HAP-1 (cell line): ENCODE measurements around the gene ANK3.

Source experiments
- DNase-seq, 2 experiments: peaks; one replicate each; pipeline ENCODE4 v3.0.0-alpha.2; 2016 to 2020; ENCODE audit warnings: low spot score in 2 of 2
- H3K27me3 ChIP-seq: fragments of 250-450 bp; sonication (Bioruptor Pico); 2 replicates; pipeline ENCODE4 v1.5.1; 2020; ENCODE audit warnings: low read depth, mild to moderate bottlenecking, moderate library complexity
- H3K36me3 ChIP-seq: fragments of 250-450 bp; sonication (Bioruptor Pico); replicated peaks from 2 replicates; pipeline ENCODE4 v1.5.1; 2020; ENCODE audit warnings: mild to moderate bottlenecking
- H3K4me1 ChIP-seq: fragments of 250-450 bp; sonication (Bioruptor Pico); 2 replicates; pipeline ENCODE4 v1.5.1; 2020; ENCODE audit warnings: mild to moderate bottlenecking
- H3K4me3 ChIP-seq: fragments of 250-450 bp; sonication (Bioruptor Pico); 2 replicates; pipeline ENCODE4 v1.5.1; 2020; ENCODE audit warnings: mild to moderate bottlenecking, moderate library complexity
- H3K9me3 ChIP-seq: fragments of 250-450 bp; sonication (Bioruptor Pico); 2 replicates; pipeline ENCODE4 v1.5.1; 2020; ENCODE audit warnings: mild to moderate bottlenecking, moderate library complexity
- in situ Hi-C: fragments of 300-500 bp; cut with MboI; formaldehyde crosslinking; loops from 3 replicates; pipeline ENCODE4 v1.14.3; 2020; ENCODE audit warnings: low sequenced_read_pairs, inconsistent platforms, mixed read lengths

The ANK3 gene

DNA sequence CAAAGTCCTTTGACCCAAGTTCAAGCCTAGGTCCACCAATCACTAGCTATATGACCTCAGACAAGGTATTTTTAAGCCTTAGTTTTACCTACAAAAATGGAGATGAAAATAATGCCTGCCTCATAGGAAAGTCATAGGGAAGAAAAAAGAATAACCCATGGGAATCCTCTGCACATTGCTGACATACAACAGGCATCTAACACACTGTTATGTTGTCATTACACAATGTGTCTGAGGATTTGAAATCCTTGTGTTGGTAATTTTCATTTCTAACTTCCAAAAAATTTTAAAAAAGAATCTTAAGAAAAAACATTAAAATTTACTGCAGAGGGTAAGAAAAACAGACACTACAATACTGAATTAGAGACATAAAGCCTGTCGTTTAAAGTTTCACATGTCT lies 5.7 kb downstream of the ANK3 start:
- Histone ChIP-seq H3K36me3 (no peaks in the 10 kb centered on the region), H3K9me3 (no peaks in the 10 kb centered on the region), H3K27me3 (peaks cover 7% of the 10 kb centered on the region; the same call in 1 of the 2 replicates), H3K4me1 (peaks cover 3% of the 10 kb centered on the region; the same call in 1 of the 2 replicates), H3K4me3 (no peak overlapping the region)
- no peak for DNase-seq
- in situ Hi-C loops = no loop called here

GRCh38 chr10:60382946-60383681 lies 6.6 kb downstream of the ANK3 start:
- in situ Hi-C loops = no loop called here
- Histone ChIP-seq H3K4me1 (0 out of 2 replicates have a peak, but pooled peaks cover 3% of the 10 kb centered on the region), H3K4me3 (no peak overlapping the region), H3K27me3 (peaks cover 7% of the 10 kb centered on the region; the same call in 1 of the 2 replicates), H3K9me3 (no peaks in the 10 kb centered on the region), H3K36me3 (no peaks in the 10 kb centered on the region)
- DNase-seq = no peak

DNA sequence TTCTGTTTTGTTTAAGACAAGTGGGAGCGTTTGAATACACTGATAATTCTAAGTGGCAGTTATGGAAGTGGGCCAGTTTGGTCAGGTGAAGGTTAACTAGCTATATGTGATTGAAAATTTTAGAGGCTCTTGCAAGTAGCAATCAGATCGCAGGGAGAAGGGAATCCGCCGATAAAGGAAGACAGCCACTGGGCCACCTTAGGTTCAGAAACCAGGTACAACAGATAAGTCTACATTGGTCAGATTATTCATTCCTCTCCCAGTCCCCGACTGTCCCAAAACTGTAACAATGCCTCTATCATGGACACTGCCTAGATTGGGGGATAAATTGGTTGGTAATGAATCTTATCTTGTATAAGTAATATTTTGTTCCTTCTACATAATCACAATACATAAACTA lies 8.9 kb downstream of the ANK3 start:
- Histone ChIP-seq H3K4me1 (peaks cover 6% of the 10 kb centered on the region; the same call in 1 of the 2 replicates), H3K9me3 (no peaks in the 10 kb centered on the region), H3K4me3 (no peak overlapping the region), H3K36me3 (no peaks in the 10 kb centered on the region), H3K27me3 (peaks cover 7% of the 10 kb centered on the region; the same call in 1 of the 2 replicates)
- no peak for DNase-seq
- in situ Hi-C loops = no loop called here

- peaks cover 6% of the 10 kb centered on the region; the same call in 1 of the 2 replicates for H3K4me1 ChIP-seq
- no peak for DNase-seq
These were observed 11.7 kb downstream of the ANK3 start for GRCh38 chr10:60377955-60378354.

GRCh38 chr10:60377042-60377352 lies 12.7 kb downstream of the ANK3 start:
- DNase-seq = no peak
- in situ Hi-C loops = no loop called here
- no peaks in the 10 kb centered on the region for H3K9me3 ChIP-seq
- H3K4me3 ChIP-seq = no peak overlapping the region
- H3K36me3 ChIP-seq = no peaks in the 10 kb centered on the region
- H3K27me3 ChIP-seq = no peaks in the 10 kb centered on the region; the same call in 1 of the 2 replicates
- peaks cover 6% of the 10 kb centered on the region; the same call in 1 of the 2 replicates for H3K4me1 ChIP-seq

More at GRCh38 chr10:60377955-60378354, 11.7 kb downstream of the ANK3 start:
- no peaks in the 10 kb centered on the region for H3K9me3 ChIP-seq
- no peaks in the 10 kb centered on the region for H3K36me3 ChIP-seq
- H3K4me3 ChIP-seq = no peak overlapping the region
- in situ Hi-C loops = no loop called here
- no peaks in the 10 kb centered on the region; the same call in 1 of the 2 replicates for H3K27me3 ChIP-seq

DNA sequence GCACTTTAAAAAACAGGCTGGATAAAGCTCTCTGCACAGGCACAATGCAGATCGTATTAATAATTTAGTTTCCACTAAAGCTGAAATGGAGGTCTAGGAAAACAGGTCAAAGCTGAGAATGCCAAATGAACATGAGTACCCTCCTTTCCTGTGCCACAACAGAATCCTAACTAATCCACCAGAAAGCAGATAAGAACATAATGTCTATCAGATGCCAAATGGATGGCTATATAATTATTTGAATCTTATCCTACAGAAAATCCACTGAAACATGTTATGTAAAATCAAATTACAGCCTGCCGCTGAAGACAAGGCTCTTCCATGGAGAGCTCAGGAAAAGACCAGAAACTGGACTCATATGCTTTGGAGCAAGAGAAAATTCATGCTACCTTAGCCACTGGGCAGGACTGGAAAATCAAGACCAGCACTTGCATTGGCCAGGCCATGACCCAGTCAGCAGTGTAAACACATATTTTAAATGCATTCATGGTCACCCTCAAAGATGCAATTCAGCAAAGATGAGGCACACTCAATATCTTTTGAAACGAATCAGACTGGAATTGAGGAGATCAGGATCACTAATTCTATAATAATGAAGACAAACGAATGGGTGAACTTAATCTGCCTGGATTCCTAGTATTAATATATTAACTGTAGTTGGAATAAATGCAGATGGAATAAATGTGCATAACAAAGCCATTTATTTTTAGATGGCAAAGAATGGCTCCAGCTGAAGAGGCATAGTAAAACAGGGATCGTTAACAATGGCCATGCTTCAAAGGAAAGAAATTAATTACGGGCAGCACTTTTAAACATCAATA lies 13.2 kb downstream of the ANK3 start:
- DNase-seq = peak in 1 of 2 experiments; percentile 56
- Histone ChIP-seq H3K4me3 (no peak overlapping the region), H3K27me3 (no peaks in the 10 kb centered on the region; the same call in 1 of the 2 replicates), H3K9me3 (no peaks in the 10 kb centered on the region), H3K36me3 (no peaks in the 10 kb centered on the region), H3K4me1 (peaks cover 6% of the 10 kb centered on the region; the same call in 1 of the 2 replicates)
- in situ Hi-C loops = no loop called here

DNA sequence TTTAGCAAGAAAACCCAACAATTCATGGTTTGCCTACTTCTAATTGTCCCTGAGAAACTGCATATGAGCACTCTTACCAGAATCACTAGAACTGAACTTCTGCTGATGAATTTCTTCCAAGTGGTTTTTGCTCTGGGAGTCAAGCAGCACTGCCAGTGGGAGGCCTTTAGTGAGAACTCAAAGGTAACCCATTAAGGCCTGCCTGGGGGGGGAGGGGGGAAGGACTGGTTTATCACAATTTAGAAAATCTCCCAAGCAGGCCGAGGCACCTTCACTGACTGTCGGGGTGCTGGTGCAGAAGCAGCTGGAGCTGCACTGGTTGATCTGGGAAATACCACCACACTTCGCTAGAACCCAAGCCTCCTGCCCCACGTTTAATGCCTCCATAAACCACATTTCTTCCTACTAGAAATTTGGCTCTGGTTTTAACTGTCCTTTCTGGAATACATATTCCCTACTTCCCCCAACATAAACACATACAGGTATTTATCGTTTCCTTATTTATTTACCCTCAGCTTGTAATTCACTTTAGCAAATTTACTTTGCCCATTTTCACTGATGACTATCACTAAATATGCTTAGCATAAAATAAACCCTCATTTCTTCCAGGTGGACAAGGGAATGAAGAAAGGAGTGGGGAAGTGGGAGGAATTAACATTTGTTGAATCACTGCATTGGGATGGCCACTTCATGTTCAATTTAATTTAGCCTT lies 14.2 kb downstream of the ANK3 start:
- Histone ChIP-seq H3K27me3 (no peaks in the 10 kb centered on the region; the same call in 1 of the 2 replicates), H3K9me3 (no peaks in the 10 kb centered on the region), H3K4me1 (peaks cover 6% of the 10 kb centered on the region; the same call in 1 of the 2 replicates), H3K4me3 (no peak overlapping the region), H3K36me3 (no peaks in the 10 kb centered on the region)
- in situ Hi-C loops = no loop called here
- DNase-seq = no peak

DNA sequence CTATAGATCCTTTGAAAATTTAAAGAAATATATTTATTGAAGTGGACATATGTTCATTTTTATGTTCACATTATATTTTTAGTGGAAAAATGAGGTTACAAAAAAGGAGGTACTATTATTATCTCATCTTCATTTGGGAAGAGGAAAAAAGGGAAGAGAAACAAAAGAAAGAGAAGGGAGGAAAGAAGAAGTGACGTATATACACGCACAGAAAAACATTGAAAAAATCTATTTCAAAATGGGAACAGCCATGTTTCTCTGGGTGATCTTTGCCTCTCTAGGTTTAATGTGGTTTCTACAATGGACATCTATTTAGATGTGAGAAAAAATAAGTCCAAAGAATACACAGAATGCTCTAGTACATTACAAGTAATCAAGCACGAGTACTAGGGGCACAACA lies 14.8 kb downstream of the ANK3 start:
- Histone ChIP-seq H3K27me3 (no peaks in the 10 kb centered on the region; the same call in 1 of the 2 replicates), H3K9me3 (no peaks in the 10 kb centered on the region), H3K4me3 (no peak overlapping the region), H3K36me3 (no peaks in the 10 kb centered on the region), H3K4me1 (peaks cover 6% of the 10 kb centered on the region; the same call in 1 of the 2 replicates)
- no peak for DNase-seq
- in situ Hi-C loops = no loop called here

GRCh38 chr10:60372436-60372835 lies 17.2 kb downstream of the ANK3 start:
- no peak overlapping the region for H3K4me3 ChIP-seq
- H3K36me3 ChIP-seq = no peaks in the 10 kb centered on the region
- DNase-seq = no peak
- in situ Hi-C loops = no loop called here
- no peaks in the 10 kb centered on the region for H3K9me3 ChIP-seq
- H3K27me3 ChIP-seq = peaks cover 5% of the 10 kb centered on the region
- peaks cover 6% of the 10 kb centered on the region for H3K4me1 ChIP-seq

DNA sequence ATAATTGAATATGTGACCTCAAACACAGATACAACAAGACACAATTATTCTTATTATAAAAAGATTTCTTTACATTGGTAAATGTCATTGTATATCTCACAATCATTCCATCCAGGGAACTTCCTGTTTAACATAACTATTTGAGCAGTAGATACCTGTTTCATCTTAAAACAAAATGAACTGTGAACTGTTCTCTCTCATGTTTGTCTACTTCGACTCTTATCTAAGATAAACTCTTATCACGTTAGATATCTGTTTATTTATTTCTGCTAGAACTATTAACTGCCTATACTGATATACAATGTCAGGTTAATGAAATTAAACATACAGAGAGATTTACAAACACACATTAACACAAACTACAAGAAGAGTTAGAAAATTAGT lies 20.1 kb downstream of the ANK3 start:
- Histone ChIP-seq H3K4me3 (no peak overlapping the region), H3K4me1 (no peaks in the 10 kb centered on the region; the same call in 1 of the 2 replicates), H3K36me3 (no peaks in the 10 kb centered on the region), H3K27me3 (peaks cover 5% of the 10 kb centered on the region), H3K9me3 (no peaks in the 10 kb centered on the region)
- DNase-seq = no peak
- in situ Hi-C loops = no loop called here

GRCh38 chr10:60368875-60369546 lies 20.7 kb downstream of the ANK3 start:
- DNase-seq = no peak
- Histone ChIP-seq H3K4me3 (no peak overlapping the region), H3K36me3 (no peaks in the 10 kb centered on the region), H3K27me3 (peaks cover 5% of the 10 kb centered on the region), H3K9me3 (no peaks in the 10 kb centered on the region), H3K4me1 (no peaks in the 10 kb centered on the region; the same call in 1 of the 2 replicates)
- in situ Hi-C loops = no loop called here

DNA sequence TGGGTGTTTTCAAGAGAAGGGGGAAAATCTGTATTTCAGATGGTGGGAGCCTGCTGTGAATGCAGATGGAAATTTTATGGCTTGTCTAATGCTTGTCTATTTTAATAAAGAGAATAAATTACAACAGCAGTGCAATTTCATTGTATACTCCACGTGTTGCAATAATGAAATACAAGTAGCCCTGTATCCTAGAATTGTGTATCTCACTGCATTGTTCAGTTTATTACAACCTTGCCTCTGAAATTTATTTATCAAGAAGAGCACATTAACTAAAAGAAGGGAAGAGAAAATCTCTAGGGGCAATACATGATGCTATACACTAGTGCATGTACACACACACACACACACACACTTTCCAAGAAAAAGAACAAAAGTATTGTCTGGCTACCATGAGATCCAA lies 21.8 kb downstream of the ANK3 start:
- in situ Hi-C loops = no loop called here
- H3K4me3 ChIP-seq = no peak overlapping the region
- DNase-seq = no peak
- H3K4me1 ChIP-seq = no peaks in the 10 kb centered on the region; the same call in 1 of the 2 replicates
- no peaks in the 10 kb centered on the region for H3K36me3 ChIP-seq
- peaks cover 5% of the 10 kb centered on the region for H3K27me3 ChIP-seq
- no peaks in the 10 kb centered on the region for H3K9me3 ChIP-seq

- Histone ChIP-seq H3K4me1 (no peaks in the 10 kb centered on the region; the same call in 1 of the 2 replicates), H3K4me3 (no peak overlapping the region), H3K27me3 (peaks cover 5% of the 10 kb centered on the region), H3K36me3 (no peaks in the 10 kb centered on the region), H3K9me3 (no peaks in the 10 kb centered on the region)
- peak in 1 of 2 experiments; percentile 25 for DNase-seq
- in situ Hi-C loops = no loop called here
These were observed 22.2 kb downstream of the ANK3 start for GRCh38 chr10:60367431-60367830.
